HUES64 (cell line): ENCODE results near the gene ADM2.

Experiments used
- H3K27ac ChIP-seq: 2 replicates; pipeline ENCODE4 v1.7.0; 2013; ENCODE audit warnings: low read depth, low read length, inconsistent platforms
- H3K27me3 ChIP-seq: 2 replicates; pipeline ENCODE4 v1.6.1; 2013; ENCODE audit warnings: mild to moderate bottlenecking, low read length; ENCODE audit not compliant: insufficient read depth
- H3K36me3 ChIP-seq: 2 replicates; pipeline ENCODE4 v1.6.1; 2013; ENCODE audit warnings: mild to moderate bottlenecking, low read length; ENCODE audit not compliant: insufficient read depth
- H3K4me1 ChIP-seq: 2 replicates; pipeline ENCODE4 v1.6.1; 2013; ENCODE audit warnings: mild to moderate bottlenecking, low read length, moderate library complexity; ENCODE audit not compliant: insufficient read depth
- H3K4me3 ChIP-seq: 2 replicates; pipeline ENCODE4 v1.5.1; 2013; ENCODE audit warnings: mild to moderate bottlenecking, low read length, moderate library complexity
- H3K9ac ChIP-seq: 2 replicates; pipeline ENCODE4 v1.6.1; 2013; ENCODE audit warnings: mild to moderate bottlenecking, low read depth, low read length
- H3K9me3 ChIP-seq: 2 replicates; pipeline ENCODE4 v1.6.1; 2013; ENCODE audit warnings: low read depth, low read length; ENCODE audit not compliant: insufficient read depth
- WGBS: fragments of 150-250, 120-280 bp; methylation state at CpG from one replicate; pipeline ENCODE4 v1.1.7; 2013; ENCODE audit warnings: missing lambda C conversion rate; 5-methylcytosine and 5-hydroxymethylcytosine counted together

The ADM2 gene

DNA sequence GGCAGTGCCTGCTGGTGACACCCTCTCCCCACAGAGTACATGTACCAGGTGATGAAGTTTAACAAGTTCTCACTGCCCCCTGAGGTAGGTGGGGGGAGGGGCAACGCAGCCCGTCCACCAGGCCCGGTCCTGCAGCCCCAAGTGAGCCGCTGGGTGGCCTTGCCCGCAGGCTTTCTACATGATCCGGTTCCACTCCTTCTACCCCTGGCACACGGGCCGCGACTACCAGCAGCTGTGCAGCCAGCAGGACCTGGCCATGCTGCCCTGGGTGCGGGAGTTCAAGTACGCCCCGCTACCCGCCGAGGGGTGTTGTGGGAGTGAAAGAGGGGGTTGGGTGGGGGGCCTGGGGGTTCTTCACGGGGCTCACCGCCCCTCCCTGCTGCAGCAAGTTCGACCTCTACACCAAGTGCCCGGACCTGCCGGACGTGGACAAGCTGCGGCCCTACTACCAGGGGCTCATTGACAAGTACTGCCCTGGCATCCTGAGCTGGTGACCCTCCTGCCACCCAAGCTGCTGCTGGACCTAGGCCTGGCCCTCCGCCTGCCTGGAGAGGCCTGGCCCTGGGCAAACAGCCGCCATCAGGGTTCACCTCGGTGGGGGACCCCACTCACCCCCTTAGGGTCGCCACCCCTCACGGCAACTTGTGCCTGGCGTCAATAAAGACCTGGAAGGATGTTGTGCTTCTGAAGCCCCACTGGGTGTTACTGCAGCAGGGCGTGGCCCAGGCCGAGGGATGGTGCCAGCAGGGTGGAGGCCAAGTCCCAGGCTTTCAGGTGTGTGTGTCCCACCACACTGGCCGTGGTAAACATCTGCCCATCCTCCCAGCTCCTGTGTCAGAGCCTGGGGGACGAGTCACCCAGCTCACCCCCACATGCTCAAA is 8.3 kb downstream of the ADM2 start:
- Histone ChIP-seq H3K9ac (no peak overlapping the region), H3K27ac (no peak overlapping the region), H3K27me3 (no peaks in the 10 kb centered on the region), H3K4me3 (no peak overlapping the region), H3K9me3 (no peaks in the 10 kb centered on the region), H3K4me1 (no peaks in the 10 kb centered on the region), H3K36me3 (no peaks in the 10 kb centered on the region)
- WGBS = 93% methylated on average over 31 of the region's 31 CpGs

DNA sequence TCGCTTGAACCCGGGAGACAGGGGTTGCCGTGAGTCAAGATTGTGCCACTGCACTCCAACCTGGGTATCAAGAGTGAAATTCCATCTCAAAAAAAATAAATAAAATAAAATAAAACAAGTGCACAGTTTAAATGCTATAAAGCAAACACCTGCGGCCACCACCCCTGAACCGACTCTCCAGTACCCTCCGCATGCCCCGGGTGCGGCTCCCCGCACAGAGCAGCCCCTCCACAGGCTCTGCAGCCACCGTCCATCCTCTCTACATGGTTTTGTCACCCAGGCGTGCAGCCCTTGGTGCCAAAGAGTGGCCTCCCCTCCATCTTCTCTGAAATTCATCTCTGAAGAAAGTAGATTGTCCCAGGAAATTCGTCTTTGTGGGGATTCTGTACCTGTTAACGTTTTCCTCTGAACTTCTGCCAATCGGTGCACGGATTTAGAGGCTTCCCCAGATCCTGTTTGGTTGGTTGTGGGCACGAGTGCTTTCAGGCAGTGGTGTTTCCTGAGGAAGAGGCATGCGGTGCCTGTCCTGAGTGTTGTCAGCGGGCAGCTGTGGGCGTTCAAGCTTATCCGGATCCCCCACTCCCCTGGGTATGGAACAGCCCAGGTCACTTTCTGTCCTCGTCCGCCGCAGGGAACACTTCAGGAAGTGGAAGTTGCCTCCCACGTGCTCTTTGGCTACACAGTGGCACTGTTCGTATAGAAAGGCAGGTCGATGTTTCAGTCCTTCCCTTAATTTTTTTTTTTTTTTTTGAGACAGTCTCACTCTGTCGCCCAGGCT is 9.4 kb downstream of the ADM2 start:
- no peaks in the 10 kb centered on the region for H3K4me1 ChIP-seq

DNA sequence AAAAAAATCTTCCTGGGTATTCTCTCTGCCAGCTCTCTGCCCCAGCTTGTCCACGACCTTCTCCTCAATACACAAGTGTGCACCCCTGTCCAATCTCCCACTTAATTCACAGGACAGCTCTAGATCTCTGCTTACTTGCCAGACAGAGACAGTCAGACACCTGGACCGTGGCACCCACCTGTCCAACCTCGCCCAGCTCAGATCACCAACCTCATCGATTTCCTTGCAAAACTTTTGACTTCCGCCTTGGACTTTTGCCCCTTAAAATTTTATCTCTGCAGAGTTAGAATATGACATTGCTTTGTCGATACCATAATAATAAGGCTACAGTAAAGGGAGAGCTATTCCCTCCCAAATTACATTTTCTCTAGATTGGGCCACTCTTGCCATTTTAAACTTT is 15.8 kb downstream of the ADM2 start:
- Histone ChIP-seq H3K4me3 (no peak overlapping the region), H3K9me3 (no peaks in the 10 kb centered on the region), H3K36me3 (no peaks in the 10 kb centered on the region), H3K27ac (no peak overlapping the region), H3K27me3 (no peaks in the 10 kb centered on the region), H3K4me1 (no peaks in the 10 kb centered on the region), H3K9ac (no peak overlapping the region)
- WGBS = 92% methylated on average over 6 of the region's 6 CpGs

More for the DNA sequence above, 9.4 kb downstream of the ADM2 start:
- Histone ChIP-seq H3K9ac (no peak overlapping the region), H3K4me3 (no peak overlapping the region), H3K9me3 (no peaks in the 10 kb centered on the region), H3K27me3 (no peaks in the 10 kb centered on the region), H3K36me3 (no peaks in the 10 kb centered on the region), H3K27ac (no peak overlapping the region)
- 91% methylated on average over 27 of the region's 27 CpGs for WGBS

DNA sequence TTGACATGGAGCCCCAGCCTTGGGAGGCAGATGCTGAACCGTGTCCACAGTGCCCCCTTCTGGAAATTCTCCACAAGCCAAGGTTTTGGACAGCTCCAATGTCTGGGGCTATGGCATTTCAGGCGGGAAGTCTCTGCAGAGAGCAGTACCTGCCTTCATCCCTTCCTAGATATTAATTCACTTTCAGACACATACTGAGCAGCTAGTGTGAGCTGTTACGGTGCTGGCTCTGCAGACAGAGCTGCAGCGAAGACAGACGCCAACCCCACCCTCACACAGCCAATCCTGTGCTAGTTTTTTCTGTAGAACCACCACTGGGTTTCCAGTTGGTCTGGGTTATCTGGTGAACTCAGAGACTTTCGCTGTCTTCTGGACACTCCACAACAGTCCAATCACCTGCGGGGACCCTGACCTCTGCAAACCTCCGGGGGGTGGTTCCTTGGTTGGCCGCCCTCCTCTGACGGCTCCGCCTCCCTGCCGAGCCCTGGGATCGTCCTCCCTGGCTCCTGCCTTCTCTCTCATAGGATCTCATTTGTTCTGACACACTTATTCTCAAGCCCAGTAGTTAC is 17.1 kb downstream of the ADM2 start:
- 18% methylated on average over 13 of the region's 13 CpGs for WGBS
- Histone ChIP-seq H3K4me3 (no peak overlapping the region), H3K27me3 (no peaks in the 10 kb centered on the region), H3K36me3 (no peaks in the 10 kb centered on the region), H3K9ac (no peak overlapping the region), H3K27ac (no peak overlapping the region), H3K9me3 (no peaks in the 10 kb centered on the region), H3K4me1 (no peaks in the 10 kb centered on the region)

DNA sequence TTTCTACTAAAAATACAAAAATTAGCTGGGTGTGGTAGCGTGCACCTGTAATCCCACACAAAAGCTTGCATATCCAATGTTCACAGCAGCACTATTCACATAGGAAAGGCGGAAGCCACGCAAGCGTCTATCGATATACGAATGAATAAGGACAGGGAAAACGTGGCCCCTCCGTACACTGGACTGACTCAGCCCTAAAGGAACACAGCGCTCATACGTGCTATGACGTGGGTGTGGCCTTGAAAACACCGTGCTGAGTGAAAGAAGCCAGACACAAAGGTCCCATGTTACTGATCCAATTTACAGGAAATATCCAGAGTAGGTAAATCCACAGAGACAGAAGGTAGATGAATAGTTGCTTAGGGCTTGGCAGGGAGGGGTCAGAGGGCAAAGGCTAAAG is 19.1 kb downstream of the ADM2 start:
- WGBS = 95% methylated on average over 12 of the region's 12 CpGs
- H3K27me3 ChIP-seq = no peaks in the 10 kb centered on the region
- H3K4me1 ChIP-seq = no peaks in the 10 kb centered on the region
- H3K27ac ChIP-seq = no peak overlapping the region
- no peaks in the 10 kb centered on the region for H3K9me3 ChIP-seq
- no peak overlapping the region for H3K9ac ChIP-seq
- peaks cover 6% of the 10 kb centered on the region for H3K36me3 ChIP-seq
- H3K4me3 ChIP-seq = no peak overlapping the region

DNA sequence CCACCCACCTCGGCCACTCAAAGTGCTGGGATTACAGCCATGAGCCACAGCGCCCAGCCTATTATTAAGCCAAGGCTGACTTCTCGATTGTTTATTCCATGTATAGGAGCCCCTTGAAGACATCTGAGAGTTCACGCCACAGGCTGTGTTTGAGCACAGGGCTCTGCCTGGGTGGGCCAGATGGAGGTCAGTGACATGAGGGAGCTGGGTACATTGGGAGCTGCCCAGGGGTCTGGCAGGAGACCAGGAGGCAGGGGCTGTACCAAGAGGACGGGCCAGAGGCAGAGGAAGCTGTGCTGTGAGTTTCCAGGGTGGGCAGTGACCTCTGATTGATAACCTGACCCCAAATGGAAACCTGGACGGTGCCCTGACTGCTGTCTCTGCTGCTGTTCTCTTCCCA is 20.8 kb downstream of the ADM2 start:
- Histone ChIP-seq H3K27me3 (no peaks in the 10 kb centered on the region), H3K4me3 (no peak overlapping the region), H3K27ac (no peak overlapping the region), H3K36me3 (peaks cover 11% of the 10 kb centered on the region), H3K4me1 (no peaks in the 10 kb centered on the region; the same call in 1 of the 2 replicates), H3K9ac (no peak overlapping the region), H3K9me3 (no peaks in the 10 kb centered on the region)
- WGBS = 92% methylated on average over 6 of the region's 6 CpGs

DNA sequence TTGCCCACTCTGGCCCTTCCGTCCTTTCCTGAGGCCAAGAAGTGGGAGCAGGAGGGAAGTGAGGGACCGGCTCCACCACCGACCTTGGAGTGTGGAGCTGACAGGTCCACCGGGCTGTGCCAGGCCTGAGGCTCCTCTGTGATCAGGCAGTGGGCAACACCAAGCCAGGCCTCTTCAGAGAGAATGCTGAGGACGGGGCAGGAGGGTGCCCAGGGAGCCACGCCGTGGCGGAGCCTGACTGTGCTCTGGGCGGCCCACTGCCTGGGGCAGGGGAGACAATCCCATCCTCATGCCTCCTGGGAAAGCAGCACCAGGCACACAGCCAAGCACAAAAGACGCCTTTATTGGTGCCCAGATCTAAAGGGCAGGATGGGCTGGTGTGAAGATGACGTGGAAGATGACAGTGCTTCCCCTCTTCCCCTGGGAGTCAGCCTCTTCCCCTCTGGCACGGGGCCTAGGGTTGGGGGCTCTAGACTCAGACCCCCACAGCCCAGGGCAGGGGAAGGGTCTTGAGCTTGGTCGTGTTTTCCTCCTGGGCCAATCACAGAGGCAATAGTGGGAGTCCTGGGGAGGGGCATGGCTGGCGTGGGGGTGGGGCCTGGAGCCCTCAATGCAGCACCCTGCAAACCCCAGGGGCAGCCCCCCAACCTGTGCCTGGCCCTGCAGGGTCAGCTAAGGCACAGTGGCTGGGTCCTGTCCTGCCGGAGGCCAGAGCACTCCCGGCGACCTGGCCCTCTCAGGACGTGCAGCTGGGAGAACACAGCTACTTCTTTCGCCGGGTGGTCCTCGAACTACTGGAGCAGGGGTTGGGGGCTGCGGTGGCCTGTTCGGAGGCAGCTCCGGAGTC is 21.5 kb downstream of the ADM2 start:
- H3K9ac ChIP-seq = no peak overlapping the region
- H3K36me3 ChIP-seq = peaks cover 11% of the 10 kb centered on the region
- H3K9me3 ChIP-seq = no peaks in the 10 kb centered on the region
- H3K27ac ChIP-seq = no peak overlapping the region
- no peaks in the 10 kb centered on the region; the same call in 1 of the 2 replicates for H3K4me1 ChIP-seq
- WGBS = 95% methylated on average over 24 of the region's 24 CpGs
- no peak overlapping the region for H3K4me3 ChIP-seq
- H3K27me3 ChIP-seq = no peaks in the 10 kb centered on the region

DNA sequence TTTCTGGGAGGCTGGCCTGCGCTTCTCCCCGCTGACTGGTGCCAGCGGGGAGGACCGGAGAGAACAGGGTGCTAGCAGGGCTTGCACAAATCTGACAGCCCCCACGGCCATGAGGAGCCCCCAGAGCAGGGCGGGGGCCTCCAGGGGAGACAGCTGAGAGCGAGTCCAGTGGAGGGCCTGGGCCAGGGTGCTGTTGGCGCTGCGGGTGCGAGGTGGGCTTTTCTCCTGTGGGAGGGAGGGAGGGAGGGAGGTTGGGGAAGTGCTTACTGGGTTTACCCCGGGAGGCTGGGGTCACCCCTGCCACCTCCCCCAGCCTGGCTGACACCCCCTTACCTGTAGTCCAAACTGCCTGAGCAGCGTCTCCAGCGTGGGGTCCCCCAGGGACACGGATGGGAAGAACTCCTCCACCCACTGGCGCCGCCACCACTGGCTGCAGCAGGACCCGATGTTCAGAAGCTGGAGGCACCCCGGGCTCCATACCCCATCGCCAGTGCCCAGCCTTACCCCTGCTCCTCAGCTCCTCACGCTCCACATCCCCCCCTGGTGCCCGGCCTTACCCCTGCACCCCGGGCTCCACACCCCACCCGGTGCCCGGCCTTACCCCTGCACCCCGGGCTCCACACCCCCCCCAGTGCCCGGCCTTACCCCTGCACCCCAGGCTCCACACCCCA is 22.3 kb downstream of the ADM2 start:
- H3K27ac ChIP-seq = no peak overlapping the region
- no peak overlapping the region for H3K9ac ChIP-seq
- no peak overlapping the region for H3K4me3 ChIP-seq
- H3K36me3 ChIP-seq = peaks cover 11% of the 10 kb centered on the region
- no peaks in the 10 kb centered on the region for H3K9me3 ChIP-seq
- no peaks in the 10 kb centered on the region for H3K27me3 ChIP-seq
- H3K4me1 ChIP-seq = no peaks in the 10 kb centered on the region; the same call in 1 of the 2 replicates
- 95% methylated on average over 25 of the region's 26 CpGs for WGBS

DNA sequence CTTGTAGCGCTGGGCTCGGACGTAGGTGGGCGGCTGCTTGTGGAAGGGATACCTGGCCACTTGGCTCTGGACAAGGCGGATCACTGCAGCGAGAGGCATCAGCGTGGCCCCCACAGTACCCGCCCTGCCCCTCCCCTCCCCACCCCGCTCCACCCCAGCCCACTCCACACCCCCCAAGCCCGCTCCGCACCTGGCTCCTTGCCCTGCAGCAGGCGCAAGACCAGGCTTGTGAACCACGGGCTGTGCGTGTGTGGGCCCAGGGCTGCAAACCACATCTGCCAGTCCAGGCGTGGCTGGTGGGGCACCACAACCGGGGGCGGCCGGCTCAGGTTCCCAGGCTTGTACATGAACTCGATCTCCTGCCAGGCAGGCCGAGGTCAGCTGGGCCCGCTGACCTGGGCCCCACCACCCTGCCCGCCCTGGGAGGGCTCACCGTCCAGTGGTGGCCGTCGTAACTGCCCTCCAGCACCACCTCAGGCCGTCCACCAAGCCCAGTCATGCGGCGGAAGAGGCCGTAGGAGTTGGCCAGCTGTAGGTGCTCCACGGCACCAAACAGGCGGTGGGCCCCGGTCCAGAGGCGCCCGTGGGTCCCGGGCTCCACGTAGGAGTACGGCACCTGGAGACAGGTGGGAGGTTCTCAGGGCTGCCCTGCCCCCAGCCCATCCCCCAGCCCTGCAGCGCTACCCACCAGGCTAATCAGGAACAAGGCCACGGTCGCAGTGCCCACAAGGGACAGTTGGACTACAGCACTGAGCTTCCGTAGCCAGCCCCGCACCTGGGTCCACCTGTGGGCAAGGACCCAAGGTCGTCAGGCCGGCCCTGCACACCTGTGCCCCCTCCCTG is 23.2 kb downstream of the ADM2 start:
- Histone ChIP-seq H3K36me3 (peaks cover 11% of the 10 kb centered on the region), H3K4me3 (no peak overlapping the region), H3K9me3 (no peaks in the 10 kb centered on the region), H3K9ac (no peak overlapping the region), H3K27ac (no peak overlapping the region), H3K27me3 (no peaks in the 10 kb centered on the region), H3K4me1 (peaks cover 7% of the 10 kb centered on the region)
- 95% methylated on average over 43 of the region's 44 CpGs for whole genome bisulfite sequencing
